Endodermal cell (in vitro differentiated cells): ENCODE data around the gene FOXR1. TPM values are rescaled to one million over a fixed set of nuclear protein-coding genes. Genes with fewer than 3 reads are reported as not detected.

Experiments
- DNase-seq: peaks from one replicate; pipeline ENCODE4 v3.0.0-alpha.2; 2017
- H3K27ac ChIP-seq: 2 replicates; pipeline ENCODE4 v1.5.1; 2013; ENCODE audit warnings: mild to moderate bottlenecking, low read depth, low read length, moderate library complexity
- H3K27me3 ChIP-seq: 2 replicates; pipeline ENCODE4 v1.6.1; 2013; ENCODE audit warnings: mild to moderate bottlenecking, low read length, moderate library complexity; ENCODE audit not compliant: insufficient read depth, control insufficient read depth, poor library complexity, severe bottlenecking
- H3K36me3 ChIP-seq: 2 replicates; pipeline ENCODE4 v1.7.0; 2013; ENCODE audit warnings: mild to moderate bottlenecking, low read length, moderate library complexity; ENCODE audit not compliant: control insufficient read depth, insufficient read depth
- H3K4me1 ChIP-seq: one replicate; pipeline ENCODE4 v1.7.0; 2013; ENCODE audit warnings: low read length; ENCODE audit not compliant: control insufficient read depth, insufficient read depth
- H3K4me3 ChIP-seq: 2 replicates; pipeline ENCODE4 v1.5.1; 2013; ENCODE audit warnings: mild to moderate bottlenecking, low read length, moderate library complexity
- H3K9ac ChIP-seq: 2 replicates; pipeline ENCODE4 v1.6.1; 2013; ENCODE audit warnings: mild to moderate bottlenecking, low read length, moderate library complexity; ENCODE audit not compliant: poor library complexity, severe bottlenecking; ENCODE audit errors: extremely low read depth
- H3K9me3 ChIP-seq: 2 replicates; pipeline ENCODE4 v1.6.1; 2013; ENCODE audit warnings: mild to moderate bottlenecking, low read length, moderate library complexity; ENCODE audit not compliant: control insufficient read depth
- H3K27ac Mint-ChIP-seq: 2 replicates; pipeline ENCODE4 v1.8.0; 2020; ENCODE audit warnings: mixed read lengths
- H3K27me3 Mint-ChIP-seq: 2 replicates; pipeline ENCODE4 v1.8.0; 2021; ENCODE audit warnings: mild to moderate bottlenecking, mixed read lengths; ENCODE audit not compliant: insufficient read depth
- H3K36me3 Mint-ChIP-seq: 2 replicates; pipeline ENCODE4 v1.8.0; 2020; ENCODE audit warnings: low read depth, mixed read lengths
- H3K4me1 Mint-ChIP-seq: 2 replicates; pipeline ENCODE4 v1.8.0; 2020; ENCODE audit warnings: mixed read lengths
- H3K4me3 Mint-ChIP-seq: 2 replicates; pipeline ENCODE4 v1.8.0; 2020; ENCODE audit warnings: mild to moderate bottlenecking, moderate library complexity, mixed read lengths
- H3K9me3 Mint-ChIP-seq: 2 replicates; pipeline ENCODE4 v1.8.0; 2020; ENCODE audit warnings: mild to moderate bottlenecking, mixed read lengths
- WGBS, 2 experiments: methylation state at CpG; one replicate each; pipeline versions ENCODE4 v1.1.5 to v1.1.7; 2013; ENCODE audit warnings: missing lambda C conversion rate in 2 of 2, mixed read lengths in 1 of 2; ENCODE audit not compliant: insufficient coverage in 1 of 2, insufficient read length in 1 of 2; 5-methylcytosine and 5-hydroxymethylcytosine counted together
- total RNA-seq, 2 donors: library from RNA; stranded (reverse); fragmentation: NEBNext Ultra II Directional in 1 of 2; extraction: Animal tissue kit (Norgen Biotek cat#: 25700) in 1 of 2; gene quantifications; 2 replicates in 1 of 2; 3 replicates in 1 of 2; pipeline ENCODE4 v1.2.1, GENCODE V29; 2021
- TF ChIP-seq, protein P1 (sequence below): fragments of 200-600 bp; sonication (generic); conservative IDR thresholded peaks from 2 replicates; pipeline ENCODE4 v1.5.0; 2021; ENCODE audit warnings: antibody characterized with exemption, mild to moderate bottlenecking

Gene FOXR1
- total RNA-seq, 2 donors from 2014 or later = not detected

DNA sequence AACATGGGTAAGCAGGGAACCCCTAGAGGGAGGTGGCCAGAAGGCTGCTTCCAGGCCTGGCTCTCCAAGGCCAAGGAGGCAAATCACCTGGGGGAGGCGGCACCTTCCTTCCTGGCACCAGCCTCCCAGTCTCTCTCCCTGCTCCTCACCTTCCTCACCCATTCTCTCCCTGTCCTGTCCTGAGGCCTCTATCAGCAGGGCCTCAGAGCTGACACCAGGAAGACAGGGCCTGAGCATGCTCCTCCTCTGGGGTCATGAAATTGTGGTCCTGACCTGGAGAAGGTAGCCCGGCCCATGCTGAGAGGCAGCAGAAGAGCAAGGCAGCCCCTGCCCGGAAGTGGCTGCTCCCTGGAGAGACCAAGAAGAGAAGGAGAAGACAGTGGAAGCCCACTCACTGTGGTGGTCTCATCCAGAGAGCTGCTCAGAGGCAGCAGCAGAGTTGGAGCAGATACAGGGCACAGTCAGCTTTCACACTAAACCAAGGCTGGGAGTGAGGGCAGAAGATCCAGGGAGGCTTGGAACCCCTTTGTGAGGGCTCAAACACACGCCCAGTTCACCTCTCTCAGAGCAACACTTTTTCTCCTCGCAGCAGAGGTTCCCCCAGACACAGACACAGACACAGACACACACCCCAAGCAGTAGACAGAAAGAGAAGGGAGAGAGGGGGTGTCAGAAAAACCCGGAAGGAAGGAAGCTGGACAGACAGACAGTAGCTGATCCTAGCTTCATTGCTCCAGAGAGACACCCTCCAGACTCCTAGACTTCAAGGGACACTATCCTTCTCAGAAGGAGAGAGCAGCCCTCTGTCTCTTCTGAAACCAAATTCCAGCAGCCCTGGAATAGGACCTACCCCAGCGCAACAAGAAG, 47.6 kb upstream of the FOXR1 start:
- H3K27ac ChIP-seq = no peak overlapping the region
- H3K9ac ChIP-seq = peak overlapping the region; percentile 39
- TF ChIP-seq, protein P1, sequence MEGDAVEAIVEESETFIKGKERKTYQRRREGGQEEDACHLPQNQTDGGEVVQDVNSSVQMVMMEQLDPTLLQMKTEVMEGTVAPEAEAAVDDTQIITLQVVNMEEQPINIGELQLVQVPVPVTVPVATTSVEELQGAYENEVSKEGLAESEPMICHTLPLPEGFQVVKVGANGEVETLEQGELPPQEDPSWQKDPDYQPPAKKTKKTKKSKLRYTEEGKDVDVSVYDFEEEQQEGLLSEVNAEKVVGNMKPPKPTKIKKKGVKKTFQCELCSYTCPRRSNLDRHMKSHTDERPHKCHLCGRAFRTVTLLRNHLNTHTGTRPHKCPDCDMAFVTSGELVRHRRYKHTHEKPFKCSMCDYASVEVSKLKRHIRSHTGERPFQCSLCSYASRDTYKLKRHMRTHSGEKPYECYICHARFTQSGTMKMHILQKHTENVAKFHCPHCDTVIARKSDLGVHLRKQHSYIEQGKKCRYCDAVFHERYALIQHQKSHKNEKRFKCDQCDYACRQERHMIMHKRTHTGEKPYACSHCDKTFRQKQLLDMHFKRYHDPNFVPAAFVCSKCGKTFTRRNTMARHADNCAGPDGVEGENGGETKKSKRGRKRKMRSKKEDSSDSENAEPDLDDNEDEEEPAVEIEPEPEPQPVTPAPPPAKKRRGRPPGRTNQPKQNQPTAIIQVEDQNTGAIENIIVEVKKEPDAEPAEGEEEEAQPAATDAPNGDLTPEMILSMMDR = no peak
- peak overlapping the region; percentile 84 for H3K4me3 ChIP-seq
- peaks cover 41% of the 10 kb centered on the region for H3K4me1 ChIP-seq
- Mint-ChIP-seq H3K4me3 (peak overlapping the region; percentile 80), H3K9me3 (no peaks in the 10 kb centered on the region), H3K27me3 (peaks cover 8% of the 10 kb centered on the region), H3K27ac (peak overlapping the region; percentile 86), H3K36me3 (no peaks in the 10 kb centered on the region), H3K4me1 (peaks cover 59% of the 10 kb centered on the region)
- H3K9me3 ChIP-seq = no peaks in the 10 kb centered on the region
- H3K27me3 ChIP-seq = no peaks in the 10 kb centered on the region
- no peak for DNase-seq
- 45 to 46% methylated on average over 4 to 6 of the region's 7 CpGs for WGBS, 2 experiments
- no peaks in the 10 kb centered on the region for H3K36me3 ChIP-seq

GRCh38 chr11:118924591-118925585, 46.7 kb upstream of the FOXR1 start:
- H3K27ac ChIP-seq = peak overlapping the region; percentile 51
- no peaks in the 10 kb centered on the region for H3K9me3 ChIP-seq
- Mint-ChIP-seq H3K27ac (peak overlapping the region; percentile 86), H3K4me1 (peaks cover 51% of the 10 kb centered on the region), H3K27me3 (peaks cover 8% of the 10 kb centered on the region), H3K4me3 (peak overlapping the region; percentile 80), H3K36me3 (no peaks in the 10 kb centered on the region), H3K9me3 (no peaks in the 10 kb centered on the region)
- DNase-seq = peak; percentile 88
- no peaks in the 10 kb centered on the region for H3K27me3 ChIP-seq
- peak overlapping the region; percentile 39 for H3K9ac ChIP-seq
- H3K4me1 ChIP-seq = peaks cover 34% of the 10 kb centered on the region
- peak overlapping the region; percentile 84 for H3K4me3 ChIP-seq
- TF ChIP-seq, protein P1 = no peak
- no peaks in the 10 kb centered on the region for H3K36me3 ChIP-seq
- 0% methylated on average over 12 to 44 of the region's 45 CpGs for WGBS, 2 experiments

- Mint-ChIP-seq H3K36me3 (no peaks in the 10 kb centered on the region), H3K4me1 (peaks cover 43% of the 10 kb centered on the region), H3K27me3 (peaks cover 24% of the 10 kb centered on the region), H3K9me3 (no peaks in the 10 kb centered on the region), H3K27ac (peak overlapping the region; percentile 99), H3K4me3 (peak overlapping the region; percentile 81)
- Histone ChIP-seq H3K4me3 (peak overlapping the region; percentile 82), H3K27me3 (peaks cover 11% of the 10 kb centered on the region), H3K4me1 (peaks cover 14% of the 10 kb centered on the region), H3K9ac (no peak overlapping the region), H3K36me3 (no peaks in the 10 kb centered on the region), H3K9me3 (no peaks in the 10 kb centered on the region), H3K27ac (no peak overlapping the region)
- WGBS, 2 experiments = 17 to 26% methylated on average over 5 to 7 of the region's 7 CpGs
- TF ChIP-seq, protein P1 = no peak
- DNase-seq = no peak
Measured at GRCh38 chr11:118927554-118928100, 43.9 kb upstream of the FOXR1 start.
